Measurements from ENCODE around the gene FBXO46. TPM values are rescaled to one million over a fixed set of nuclear protein-coding genes. Genes with fewer than 3 reads are reported as not detected.

FBXO46 gene
- polyA plus RNA-seq, 2 donors, result 13.9 TPM

DNA sequence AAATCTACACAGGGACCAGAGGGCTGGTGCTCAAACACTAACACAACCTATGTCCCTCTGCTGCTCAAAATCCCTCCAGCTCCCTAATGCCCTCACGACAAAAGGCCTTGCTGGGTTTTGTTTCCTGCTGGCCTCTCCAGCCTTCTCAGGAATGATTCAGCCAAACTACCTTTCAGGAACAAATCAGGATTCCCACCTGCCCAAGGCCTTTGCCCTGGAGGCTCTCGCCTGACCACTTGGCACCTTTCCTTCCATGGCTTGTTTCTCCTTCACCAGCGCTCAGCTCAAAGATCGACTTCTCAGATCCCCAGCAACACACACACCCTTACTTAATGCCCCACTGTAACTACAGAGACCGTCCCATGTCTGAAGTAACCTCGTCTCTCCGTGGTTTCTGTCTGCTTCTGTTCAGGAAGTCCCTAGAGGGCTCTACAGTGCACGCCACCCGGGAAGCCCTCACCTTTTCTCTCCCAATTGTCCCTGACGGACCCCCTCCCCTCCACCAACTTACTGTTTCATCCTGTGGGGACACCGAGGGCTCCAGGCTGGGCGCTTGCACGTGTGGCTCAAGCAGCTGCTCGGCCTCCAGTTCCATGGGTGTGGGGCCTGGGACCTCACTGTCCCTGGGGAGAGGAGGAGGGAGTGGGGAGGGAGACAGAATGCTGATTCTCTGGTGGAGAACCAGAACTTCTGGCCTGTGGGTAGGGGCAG is 41.6 kb upstream of the FBXO46 start:
- no peak overlapping the region for H3K4me3 ChIP-seq (ENCODE audit: low read depth in 1 of 2, low read length in 2 of 2)
- no peaks in the 10 kb centered on the region for H3K9me3 ChIP-seq (ENCODE audit: control insufficient read depth in 2 of 2, insufficient read depth in 1 of 2, low read depth in 1 of 2, low read length in 1 of 2)
- H3K4me1 ChIP-seq (ENCODE audit: control insufficient read depth in 2 of 2, insufficient read depth in 2 of 2, low read length in 1 of 2), result peaks cover 0 to 5% of the 10 kb centered on the region in 2 donors
- 67 to 82% methylated on average over 14 of the region's 14 CpGs for WGBS, 2 donors
- peak overlapping the region in 1 of 2 donors; percentile 37 for H3K27ac ChIP-seq (ENCODE audit: low read depth in 2 of 2, low read length in 1 of 2)
- H3K36me3 ChIP-seq (ENCODE audit: control insufficient read depth in 2 of 2, insufficient read depth in 2 of 2, low read length in 1 of 2), result peaks cover 0 to 18% of the 10 kb centered on the region in 2 donors
- no peaks in the 10 kb centered on the region for H3K27me3 ChIP-seq (ENCODE audit: control insufficient read depth in 1 of 2, insufficient read depth in 2 of 2, low read length in 2 of 2)

DNA sequence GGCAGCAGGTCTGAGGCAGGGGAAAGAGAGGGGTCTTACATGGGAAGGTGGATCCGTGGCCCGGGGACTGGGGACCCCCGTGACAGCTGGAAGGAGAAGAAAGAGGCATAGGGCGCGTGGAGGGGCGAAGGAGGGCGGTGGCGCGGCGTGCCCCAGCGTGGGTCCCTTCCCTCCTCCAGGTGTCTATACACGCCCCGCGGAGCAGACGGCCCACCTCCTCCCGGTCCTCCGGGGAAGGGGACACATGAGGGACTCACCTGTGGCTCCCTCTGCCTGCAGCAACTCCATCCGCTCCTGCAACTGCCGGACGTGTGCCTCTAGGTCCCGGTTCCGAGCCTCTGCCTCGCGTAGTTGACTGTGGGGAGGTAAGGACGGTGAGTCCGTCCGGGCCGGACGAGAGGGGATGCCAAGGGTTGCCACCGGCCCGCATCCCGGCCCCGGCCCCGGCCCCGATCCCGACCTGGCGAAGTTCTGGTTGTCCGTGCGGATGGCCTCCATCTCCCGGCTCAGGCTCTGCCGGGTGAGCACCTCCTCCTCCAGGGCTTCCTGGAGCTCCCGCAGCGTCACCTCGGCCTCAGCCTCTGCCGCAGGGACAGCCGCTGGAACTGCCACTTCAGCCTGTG is 40.7 kb upstream of the FBXO46 start:
- Histone ChIP-seq H3K27ac (ENCODE audit: low read depth in 2 of 2, low read length in 1 of 2) (peak overlapping the region; percentile 82 to 91), H3K9me3 (ENCODE audit: control insufficient read depth in 2 of 2, insufficient read depth in 1 of 2, low read depth in 1 of 2, low read length in 1 of 2) (no peaks in the 10 kb centered on the region), H3K4me3 (ENCODE audit: low read depth in 1 of 2, low read length in 2 of 2) (peak overlapping the region in 1 of 2 donors; percentile 28), H3K36me3 (ENCODE audit: control insufficient read depth in 2 of 2, insufficient read depth in 2 of 2, low read length in 1 of 2) (peaks cover 0 to 11% of the 10 kb centered on the region in 2 donors), H3K4me1 (ENCODE audit: control insufficient read depth in 2 of 2, insufficient read depth in 2 of 2, low read length in 1 of 2) (peaks cover 4 to 5% of the 10 kb centered on the region in 2 donors), H3K27me3 (ENCODE audit: control insufficient read depth in 1 of 2, insufficient read depth in 2 of 2, low read length in 2 of 2) (no peaks in the 10 kb centered on the region)
- 72 to 81% methylated on average over 39 to 46 of the region's 46 CpGs for WGBS, 2 donors

DNA sequence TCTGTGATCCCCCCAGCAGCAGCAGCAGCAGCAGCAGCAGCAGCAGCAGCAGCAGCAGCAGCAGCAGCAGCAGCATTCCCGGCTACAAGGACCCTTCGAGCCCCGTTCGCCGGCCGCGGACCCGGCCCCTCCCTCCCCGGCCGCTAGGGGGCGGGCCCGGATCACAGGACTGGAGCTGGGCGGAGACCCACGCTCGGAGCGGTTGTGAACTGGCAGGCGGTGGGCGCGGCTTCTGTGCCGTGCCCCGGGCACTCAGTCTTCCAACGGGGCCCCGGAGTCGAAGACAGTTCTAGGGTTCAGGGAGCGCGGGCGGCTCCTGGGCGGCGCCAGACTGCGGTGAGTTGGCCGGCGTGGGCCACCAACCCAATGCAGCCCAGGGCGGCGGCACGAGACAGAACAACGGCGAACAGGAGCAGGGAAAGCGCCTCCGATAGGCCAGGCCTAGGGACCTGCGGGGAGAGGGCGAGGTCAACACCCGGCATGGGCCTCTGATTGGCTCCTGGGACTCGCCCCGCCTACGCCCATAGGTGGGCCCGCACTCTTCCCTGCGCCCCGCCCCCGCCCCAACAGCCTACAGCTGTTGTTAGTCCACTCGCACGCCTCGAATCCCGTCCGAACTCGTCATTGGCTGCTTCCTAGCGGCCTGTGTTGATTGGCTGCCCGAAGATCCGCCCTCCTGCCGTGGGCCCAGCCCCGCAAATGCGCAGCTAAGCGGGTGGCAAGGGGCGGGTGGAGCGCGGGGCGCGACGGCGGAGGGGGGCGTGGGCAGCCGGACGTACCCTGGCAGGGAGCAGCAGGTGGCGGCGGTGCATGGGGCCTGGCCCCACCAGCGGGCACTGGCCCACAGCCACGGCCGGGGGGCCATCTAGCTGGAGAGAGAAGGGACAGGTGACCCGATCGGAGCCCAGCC is 39.8 kb upstream of the FBXO46 start:
- Histone ChIP-seq H3K27me3 (ENCODE audit: control insufficient read depth in 1 of 2, insufficient read depth in 2 of 2, low read length in 2 of 2) (no peaks in the 10 kb centered on the region), H3K27ac (ENCODE audit: low read depth in 2 of 2, low read length in 1 of 2) (peak overlapping the region; percentile 91 to 93), H3K4me3 (ENCODE audit: low read depth in 1 of 2, low read length in 2 of 2) (peak overlapping the region; percentile 29 to 53), H3K36me3 (ENCODE audit: control insufficient read depth in 2 of 2, insufficient read depth in 2 of 2, low read length in 1 of 2) (peaks cover 0 to 17% of the 10 kb centered on the region in 2 donors), H3K9me3 (ENCODE audit: control insufficient read depth in 2 of 2, insufficient read depth in 1 of 2, low read depth in 1 of 2, low read length in 1 of 2) (no peaks in the 10 kb centered on the region), H3K4me1 (ENCODE audit: control insufficient read depth in 2 of 2, insufficient read depth in 2 of 2, low read length in 1 of 2) (peaks cover 5 to 10% of the 10 kb centered on the region in 2 donors)
- 1 to 2% methylated on average over 73 to 79 of the region's 79 CpGs for WGBS, 2 donors

DNA sequence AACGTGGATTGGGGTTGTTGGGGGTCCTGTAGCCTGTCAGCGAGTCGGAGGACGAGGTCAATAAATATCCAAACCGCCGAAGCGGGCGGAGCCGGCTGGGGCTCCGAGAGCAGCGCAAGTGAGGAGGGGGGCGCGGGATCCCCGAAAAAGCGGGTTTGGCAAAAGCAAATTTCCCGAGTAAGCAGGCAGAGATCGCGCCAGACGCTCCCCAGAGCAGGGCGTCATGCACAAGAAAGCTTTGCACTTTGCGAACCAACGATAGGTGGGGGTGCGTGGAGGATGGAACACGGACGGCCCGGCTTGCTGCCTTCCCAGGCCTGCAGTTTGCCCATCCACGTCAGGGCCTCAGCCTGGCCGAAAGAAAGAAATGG is 39.1 kb upstream of the FBXO46 start:
- 0 to 1% methylated on average over 28 of the region's 28 CpGs for WGBS, 2 donors
- Histone ChIP-seq H3K36me3 (ENCODE audit: control insufficient read depth in 2 of 2, insufficient read depth in 2 of 2, low read length in 1 of 2) (peaks cover 0 to 18% of the 10 kb centered on the region in 2 donors), H3K27me3 (ENCODE audit: control insufficient read depth in 1 of 2, insufficient read depth in 2 of 2, low read length in 2 of 2) (no peaks in the 10 kb centered on the region), H3K27ac (ENCODE audit: low read depth in 2 of 2, low read length in 1 of 2) (peak overlapping the region; percentile 91 to 93), H3K4me1 (ENCODE audit: control insufficient read depth in 2 of 2, insufficient read depth in 2 of 2, low read length in 1 of 2) (peaks cover 5 to 10% of the 10 kb centered on the region in 2 donors), H3K9me3 (ENCODE audit: control insufficient read depth in 2 of 2, insufficient read depth in 1 of 2, low read depth in 1 of 2, low read length in 1 of 2) (no peaks in the 10 kb centered on the region), H3K4me3 (ENCODE audit: low read depth in 1 of 2, low read length in 2 of 2) (peak overlapping the region; percentile 29 to 53)

- Histone ChIP-seq H3K27me3 (ENCODE audit: control insufficient read depth in 1 of 2, insufficient read depth in 2 of 2, low read length in 2 of 2) (no peaks in the 10 kb centered on the region), H3K4me1 (ENCODE audit: control insufficient read depth in 2 of 2, insufficient read depth in 2 of 2, low read length in 1 of 2) (peaks cover 5 to 10% of the 10 kb centered on the region in 2 donors)
Observed at GRCh38 chr19:45768984-45769782, 38.5 kb upstream of the FBXO46 start, which contains the start of gene SIX5. SIX5 (minus strand) TSS chr19:45769252; CDS start chr19:45768844, 408 bp downstream.

DNA sequence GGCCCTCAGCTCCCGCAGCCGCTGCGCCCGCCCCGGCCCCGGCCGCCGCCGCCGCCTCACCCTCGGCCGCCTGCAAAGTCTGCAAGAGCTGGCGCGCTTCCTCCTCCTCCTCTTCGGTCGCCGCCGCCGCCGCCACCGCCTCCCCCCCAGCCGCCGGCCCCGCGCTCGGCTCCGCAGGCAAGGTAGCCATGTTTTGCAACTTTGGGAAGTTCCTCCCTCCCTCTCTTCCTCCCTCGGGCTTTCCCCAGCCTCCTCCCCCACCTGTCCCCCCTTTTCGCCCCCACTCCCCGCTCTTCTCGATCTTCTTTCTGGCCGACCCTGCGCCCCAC is 37.9 kb upstream of the FBXO46 start:
- H3K27me3 ChIP-seq (ENCODE audit: control insufficient read depth in 1 of 2, insufficient read depth in 2 of 2, low read length in 2 of 2), result no peaks in the 10 kb centered on the region

More at GRCh38 chr19:45768984-45769782, 38.5 kb upstream of the FBXO46 start, which contains the start of gene SIX5:
- 0 to 1% methylated on average over 51 to 70 of the region's 70 CpGs for WGBS, 2 donors
- peak within 1 kb of the TSS; percentile 96 to 98 for H3K27ac ChIP-seq (ENCODE audit: low read depth in 2 of 2, low read length in 1 of 2)
- peaks cover 0 to 17% of the 10 kb centered on the region in 2 donors for H3K36me3 ChIP-seq (ENCODE audit: control insufficient read depth in 2 of 2, insufficient read depth in 2 of 2, low read length in 1 of 2)
- H3K4me3 ChIP-seq (ENCODE audit: low read depth in 1 of 2, low read length in 2 of 2), result peak within 1 kb of the TSS; percentile 64 to 76
- no peaks in the 10 kb centered on the region for H3K9me3 ChIP-seq (ENCODE audit: control insufficient read depth in 2 of 2, insufficient read depth in 1 of 2, low read depth in 1 of 2, low read length in 1 of 2)

GRCh38 chr19:45767881-45768654 is 37.4 kb upstream of the FBXO46 start:
- Histone ChIP-seq H3K27me3 (ENCODE audit: control insufficient read depth in 1 of 2, insufficient read depth in 2 of 2, low read length in 2 of 2) (no peaks in the 10 kb centered on the region), H3K4me1 (ENCODE audit: control insufficient read depth in 2 of 2, insufficient read depth in 2 of 2, low read length in 1 of 2) (peaks cover 5 to 10% of the 10 kb centered on the region in 2 donors), H3K4me3 (ENCODE audit: low read depth in 1 of 2, low read length in 2 of 2) (peak overlapping the region; percentile 64 to 76), H3K9me3 (ENCODE audit: control insufficient read depth in 2 of 2, insufficient read depth in 1 of 2, low read depth in 1 of 2, low read length in 1 of 2) (no peaks in the 10 kb centered on the region), H3K27ac (ENCODE audit: low read depth in 2 of 2, low read length in 1 of 2) (peak overlapping the region; percentile 96 to 98), H3K36me3 (ENCODE audit: control insufficient read depth in 2 of 2, insufficient read depth in 2 of 2, low read length in 1 of 2) (peaks cover 0 to 17% of the 10 kb centered on the region in 2 donors)
- 1% methylated on average over 66 to 102 of the region's 102 CpGs for WGBS, 2 donors

More for the DNA sequence above, 37.9 kb upstream of the FBXO46 start:
- Histone ChIP-seq H3K27ac (ENCODE audit: low read depth in 2 of 2, low read length in 1 of 2) (peak overlapping the region; percentile 96 to 98), H3K4me3 (ENCODE audit: low read depth in 1 of 2, low read length in 2 of 2) (peak overlapping the region; percentile 64 to 76), H3K9me3 (ENCODE audit: control insufficient read depth in 2 of 2, insufficient read depth in 1 of 2, low read depth in 1 of 2, low read length in 1 of 2) (no peaks in the 10 kb centered on the region), H3K4me1 (ENCODE audit: control insufficient read depth in 2 of 2, insufficient read depth in 2 of 2, low read length in 1 of 2) (peaks cover 5 to 10% of the 10 kb centered on the region in 2 donors), H3K36me3 (ENCODE audit: control insufficient read depth in 2 of 2, insufficient read depth in 2 of 2, low read length in 1 of 2) (peaks cover 0 to 17% of the 10 kb centered on the region in 2 donors)
- 0 to 1% methylated on average over 6 to 33 of the region's 33 CpGs for WGBS, 2 donors

- Histone ChIP-seq H3K4me1 (ENCODE audit: control insufficient read depth in 2 of 2, insufficient read depth in 2 of 2, low read length in 1 of 2) (peaks cover 5 to 10% of the 10 kb centered on the region in 2 donors), H3K9me3 (ENCODE audit: control insufficient read depth in 2 of 2, insufficient read depth in 1 of 2, low read depth in 1 of 2, low read length in 1 of 2) (no peaks in the 10 kb centered on the region), H3K4me3 (ENCODE audit: low read depth in 1 of 2, low read length in 2 of 2) (peak overlapping the region; percentile 64 to 76), H3K27ac (ENCODE audit: low read depth in 2 of 2, low read length in 1 of 2) (peak overlapping the region; percentile 96 to 98), H3K36me3 (ENCODE audit: control insufficient read depth in 2 of 2, insufficient read depth in 2 of 2, low read length in 1 of 2) (peaks cover 0 to 14% of the 10 kb centered on the region in 2 donors), H3K27me3 (ENCODE audit: control insufficient read depth in 1 of 2, insufficient read depth in 2 of 2, low read length in 2 of 2) (no peaks in the 10 kb centered on the region)
- 8 to 13% methylated on average over 24 to 31 of the region's 31 CpGs for WGBS, 2 donors
Observed at GRCh38 chr19:45767410-45767880, 36.7 kb upstream of the FBXO46 start.
